H1 (cell line): ENCODE results near the gene PEPD. TPM values are rescaled to one million over a fixed set of nuclear protein-coding genes. Genes with fewer than 3 reads are reported as not detected.

Source experiments
- CTBP2 ChIP-seq: IDR thresholded peaks from 2 replicates; pipeline ENCODE4 v1.7.0; 2011; ENCODE audit warnings: borderline replicate concordance, mild to moderate bottlenecking, moderate library complexity, mixed read lengths, low read length; ENCODE audit not compliant: insufficient read depth, insufficient read length
- MAX ChIP-seq: IDR thresholded peaks from 2 replicates; pipeline ENCODE4 v1.6.1; 2012; ENCODE audit warnings: inconsistent platforms
- SIRT6 ChIP-seq: IDR thresholded peaks from one replicate; pipeline ENCODE4 v1.7.1; 2012; ENCODE audit warnings: low read length, inconsistent platforms
- polyA plus RNA-seq, 7 experiments: library from polyadenylated mRNA; depleted of rRNA in 3 of 7; stranded (reverse) in 5 of 7; unstranded in 2 of 7; fragments of >200 nt in 5 of 7; fragments of 200-250 nt in 2 of 7; gene quantifications; 1 replicate in 5 of 7; 2 replicates in 1 of 7; 4 replicates in 1 of 7; pipeline versions ENCODE4 v1.2.1 to v1.2.3, GENCODE V29; 2011 to 2013; ENCODE audit warnings: missing spikeins in 2 of 7, mixed read lengths in 2 of 7
- total RNA-seq: library from RNA; stranded (reverse); fragmentation: NEBNext Ultra II Directional; extraction: Animal tissue kit (Norgen Biotek cat#: 25700); gene quantifications from 2 replicates; pipeline ENCODE4 v1.2.1, GENCODE V29; 2021
- TF ChIP-seq, protein P1 (sequence below): IDR thresholded peaks from 2 replicates; pipeline ENCODE4 v1.6.1; 2012; ENCODE audit warnings: inconsistent platforms

The PEPD gene
- total and polyA plus RNA-seq, 2 of the 8 experiments (the other 6 are each of a cell fraction or from before 2014, with no cell fraction given), result 84.1 to 178 TPM

GRCh38 chr19:33426621-33427361, 94.8 kb downstream of the PEPD start (continued):
- TF ChIP-seq MAX, result no peak
- TF ChIP-seq, protein P1, sequence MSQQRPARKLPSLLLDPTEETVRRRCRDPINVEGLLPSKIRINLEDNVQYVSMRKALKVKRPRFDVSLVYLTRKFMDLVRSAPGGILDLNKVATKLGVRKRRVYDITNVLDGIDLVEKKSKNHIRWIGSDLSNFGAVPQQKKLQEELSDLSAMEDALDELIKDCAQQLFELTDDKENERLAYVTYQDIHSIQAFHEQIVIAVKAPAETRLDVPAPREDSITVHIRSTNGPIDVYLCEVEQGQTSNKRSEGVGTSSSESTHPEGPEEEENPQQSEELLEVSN, result no peak
- no peak for TF ChIP-seq CTBP2
- TF ChIP-seq SIRT6, result no peak
